ENCODE measurements around the gene RNF166.
A peak's percentile ranks its signal among the peaks of the same experiment; 100 is the strongest.

Gene RNF166

DNA sequence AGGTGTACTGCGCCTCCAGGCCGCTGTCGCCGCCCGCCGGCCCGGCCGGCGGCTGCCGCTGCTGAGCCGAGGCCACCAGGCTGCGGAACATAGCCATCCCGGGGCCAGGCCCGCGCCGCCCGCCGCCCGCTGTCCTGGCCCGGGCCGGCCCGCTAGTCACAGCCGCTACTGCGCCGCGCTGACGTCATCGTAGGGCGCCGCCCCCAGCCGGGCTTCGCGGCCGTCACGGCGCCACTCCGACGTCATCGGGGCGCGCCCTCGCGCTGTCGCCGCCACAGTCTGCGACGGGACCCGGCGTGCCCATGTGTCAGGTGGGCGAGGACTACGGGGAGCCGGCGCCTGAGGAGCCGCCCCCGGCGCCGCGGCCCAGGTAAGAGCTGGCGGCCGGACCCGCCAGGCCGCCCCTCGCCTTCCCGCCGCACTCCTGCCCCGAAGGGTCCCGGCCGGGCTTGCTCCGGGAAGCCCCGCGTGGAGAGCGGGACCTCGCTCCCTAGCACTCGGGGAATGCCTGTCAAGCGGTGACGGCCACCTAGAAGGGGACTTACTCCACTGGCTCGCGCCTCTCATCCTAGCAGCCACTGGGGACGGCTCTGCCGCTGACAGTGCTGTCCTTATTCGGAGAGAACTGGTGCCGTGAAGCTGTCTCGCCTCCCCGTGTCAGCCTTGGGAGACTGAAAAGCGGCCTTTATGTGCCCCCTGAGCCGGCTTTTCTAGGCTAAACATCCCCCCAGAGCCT lies at the start of gene RNF166, which contains the start of gene CTU2:
Gene RNF166, minus strand, starts transcription at position 180 of the 736 bp plus-strand sequence. Its CDS starts 83 bp downstream, at position 97.
Gene CTU2, plus strand, starts transcription at position 275 of the 736 bp plus-strand sequence. Its CDS starts 28 bp downstream, at position 303.
- DNase-seq (ENCODE audit: low spot score): peak; percentile 86

GRCh38 chr16:88754912-88755744 lies 48.9 kb upstream of the RNF166 start:
- peak; percentile 29 for DNase-seq (ENCODE audit: low spot score)

- DNase-seq (ENCODE audit: low spot score): no peak
These were observed 48.1 kb upstream of the RNF166 start for GRCh38 chr16:88754109-88754911.

GRCh38 chr16:88753602-88754001 lies 47.4 kb upstream of the RNF166 start:
- no peak for DNase-seq (ENCODE audit: low spot score)

GRCh38 chr16:88753191-88753590 lies 47.0 kb upstream of the RNF166 start:
- no peak for DNase-seq (ENCODE audit: low spot score)

DNA sequence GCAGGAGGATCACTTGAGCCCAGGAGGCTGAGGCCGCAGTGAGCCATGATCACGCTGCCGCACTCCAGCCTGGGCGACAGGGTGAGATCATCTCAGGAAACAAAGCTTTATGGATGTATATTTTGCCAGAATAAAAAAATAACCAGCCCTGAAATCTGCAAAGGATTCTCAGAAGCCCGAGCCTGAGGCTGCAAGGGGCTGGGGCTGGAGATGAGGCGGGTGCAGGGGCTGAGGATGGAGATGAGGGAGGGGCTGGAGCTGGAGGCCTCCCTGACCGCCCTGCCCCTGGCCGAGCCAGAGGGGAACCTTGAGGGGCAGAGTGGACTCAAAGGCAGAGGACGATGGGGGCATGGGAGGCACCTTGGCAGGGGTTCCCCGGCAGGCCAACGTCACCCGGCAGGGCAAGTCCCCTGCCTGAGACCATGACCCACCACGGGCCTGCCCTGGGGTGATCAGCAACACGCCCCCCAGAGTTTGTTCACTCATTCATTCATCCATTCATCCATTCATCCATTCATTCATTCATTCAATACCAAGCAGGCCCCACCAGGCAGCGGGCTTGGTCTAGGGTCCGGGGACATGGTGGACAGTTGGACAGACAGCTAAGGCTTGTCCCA lies 46.3 kb upstream of the RNF166 start:
- DNase-seq (ENCODE audit: low spot score): no peak

DNA sequence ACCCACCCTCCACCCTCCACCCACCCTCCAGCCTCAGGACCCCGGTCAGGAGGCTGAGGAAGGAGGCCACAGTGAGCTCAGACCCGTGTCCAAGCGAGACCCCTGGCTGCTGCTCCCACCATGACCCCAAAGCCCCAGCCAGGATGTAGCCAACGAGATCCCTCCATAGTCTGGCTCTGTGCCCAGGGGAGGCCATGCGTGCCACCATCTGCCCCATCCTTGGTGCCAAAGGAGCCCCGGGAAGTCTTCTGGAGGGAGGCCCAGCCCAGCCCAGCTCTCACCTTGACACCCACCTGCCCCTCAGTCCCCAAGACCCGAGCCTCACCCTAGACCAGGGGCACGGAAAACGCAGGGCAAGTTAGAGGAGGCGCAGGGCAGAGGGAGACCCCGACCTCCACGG lies 44.6 kb upstream of the RNF166 start:
- DNase-seq (ENCODE audit: low spot score): no peak

- DNase-seq (ENCODE audit: low spot score): no peak
These were observed 43.1 kb upstream of the RNF166 start for GRCh38 chr16:88749358-88749757.

DNA sequence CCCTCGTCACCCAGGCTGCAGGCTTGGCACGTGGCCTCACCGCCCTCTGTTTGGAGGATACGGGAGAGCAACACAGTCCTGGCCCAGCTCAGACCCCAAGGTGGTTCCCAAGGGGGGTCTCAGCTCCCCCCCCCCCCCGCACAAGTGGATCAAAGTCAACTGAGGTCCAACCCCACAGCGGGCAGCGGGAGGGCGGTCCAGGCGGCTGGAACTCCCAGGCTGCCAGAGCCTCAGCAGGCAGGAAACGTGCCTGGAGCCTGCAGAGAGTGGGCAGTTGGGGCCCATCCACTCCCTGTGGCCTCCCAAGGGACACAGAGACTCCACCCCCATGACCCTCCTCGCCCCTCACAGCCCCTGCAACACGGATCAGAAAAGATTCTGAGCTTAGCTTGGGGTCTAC lies 42.2 kb upstream of the RNF166 start:
- no peak for DNase-seq (ENCODE audit: low spot score)

DNA sequence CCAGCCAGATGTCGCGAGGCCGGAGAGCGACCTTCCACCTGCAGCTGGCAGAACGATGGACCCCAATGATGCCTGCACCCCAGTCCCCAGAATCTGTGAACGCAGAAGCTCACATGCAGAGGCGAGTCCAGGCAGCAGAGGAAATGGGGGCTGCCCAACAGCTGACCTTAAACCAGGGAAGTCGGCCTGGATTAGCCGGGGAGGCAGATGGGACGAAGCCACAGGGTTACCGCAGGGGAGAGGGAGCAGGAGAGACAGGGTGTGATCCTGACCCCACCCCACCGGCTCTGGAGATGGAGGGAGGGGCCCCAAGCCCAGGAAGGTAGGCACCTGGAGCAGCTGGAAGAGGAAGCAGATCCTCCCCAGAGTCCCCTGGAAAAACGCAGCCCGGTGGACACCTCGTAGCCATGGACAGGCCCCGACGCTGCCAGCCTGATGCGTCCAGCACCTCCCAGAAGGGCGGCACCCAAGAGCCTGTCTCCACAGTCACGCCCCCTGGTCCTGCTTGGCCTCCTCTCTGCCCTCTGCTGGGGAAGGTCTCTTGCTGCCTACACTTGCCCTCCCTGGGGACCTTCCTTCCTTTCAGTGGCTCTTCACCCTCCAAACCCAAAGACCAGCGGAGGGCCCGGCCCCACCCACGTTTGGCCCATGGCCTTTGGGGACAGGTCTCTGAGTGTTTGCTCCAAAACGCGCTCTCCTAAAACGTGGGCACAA lies 41.5 kb upstream of the RNF166 start:
- no peak for DNase-seq (ENCODE audit: low spot score)

- DNase-seq (ENCODE audit: low spot score): no peak
These were observed 40.3 kb upstream of the RNF166 start for GRCh38 chr16:88746506-88746905.

DNA sequence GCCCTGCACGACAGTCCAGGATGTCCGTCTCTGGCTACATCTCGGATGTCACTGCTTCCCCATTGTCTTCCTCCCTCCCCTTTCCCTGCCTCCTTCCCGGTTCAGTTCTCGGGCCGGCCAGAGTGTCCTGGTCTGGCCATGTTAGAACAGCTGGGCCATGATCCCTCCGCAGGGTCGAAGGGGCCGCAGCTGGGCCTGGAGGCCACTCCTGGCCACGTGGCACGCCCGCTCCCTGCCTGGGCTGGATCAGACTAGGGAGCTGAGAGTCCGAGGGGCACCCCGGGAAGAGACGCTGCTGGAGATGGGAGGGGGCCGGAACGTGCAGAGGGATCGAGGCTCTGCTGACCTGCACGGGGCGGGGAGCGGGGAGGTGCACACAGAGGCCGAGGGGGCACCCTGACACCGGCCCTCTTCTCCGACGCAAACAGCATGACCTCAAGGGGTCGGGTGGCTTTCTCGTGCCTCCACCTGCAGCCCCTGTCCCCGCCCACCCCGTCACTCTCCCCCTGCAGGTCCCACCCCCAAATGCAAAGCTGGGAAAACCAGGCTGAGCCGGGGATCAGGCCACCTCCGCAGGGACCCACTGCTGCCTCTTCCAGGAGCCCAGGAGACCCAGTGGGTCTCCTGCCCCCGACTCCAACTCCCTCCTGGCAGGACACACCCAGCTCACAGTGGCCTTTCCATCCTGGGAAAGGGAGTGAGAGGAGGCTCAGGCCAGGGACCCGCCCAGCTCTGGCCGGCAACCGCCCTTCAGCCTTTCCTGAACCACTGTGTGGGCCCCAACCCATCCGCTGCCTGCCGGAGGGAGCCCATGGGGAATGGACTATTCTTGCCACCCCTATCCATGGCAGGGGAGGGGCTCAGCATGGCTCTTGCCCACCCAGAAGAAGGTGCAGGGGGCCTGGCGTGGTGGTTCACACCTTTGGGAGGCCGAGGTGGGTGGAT lies 38.6 kb upstream of the RNF166 start:
- DNase-seq (ENCODE audit: low spot score): no peak

DNA sequence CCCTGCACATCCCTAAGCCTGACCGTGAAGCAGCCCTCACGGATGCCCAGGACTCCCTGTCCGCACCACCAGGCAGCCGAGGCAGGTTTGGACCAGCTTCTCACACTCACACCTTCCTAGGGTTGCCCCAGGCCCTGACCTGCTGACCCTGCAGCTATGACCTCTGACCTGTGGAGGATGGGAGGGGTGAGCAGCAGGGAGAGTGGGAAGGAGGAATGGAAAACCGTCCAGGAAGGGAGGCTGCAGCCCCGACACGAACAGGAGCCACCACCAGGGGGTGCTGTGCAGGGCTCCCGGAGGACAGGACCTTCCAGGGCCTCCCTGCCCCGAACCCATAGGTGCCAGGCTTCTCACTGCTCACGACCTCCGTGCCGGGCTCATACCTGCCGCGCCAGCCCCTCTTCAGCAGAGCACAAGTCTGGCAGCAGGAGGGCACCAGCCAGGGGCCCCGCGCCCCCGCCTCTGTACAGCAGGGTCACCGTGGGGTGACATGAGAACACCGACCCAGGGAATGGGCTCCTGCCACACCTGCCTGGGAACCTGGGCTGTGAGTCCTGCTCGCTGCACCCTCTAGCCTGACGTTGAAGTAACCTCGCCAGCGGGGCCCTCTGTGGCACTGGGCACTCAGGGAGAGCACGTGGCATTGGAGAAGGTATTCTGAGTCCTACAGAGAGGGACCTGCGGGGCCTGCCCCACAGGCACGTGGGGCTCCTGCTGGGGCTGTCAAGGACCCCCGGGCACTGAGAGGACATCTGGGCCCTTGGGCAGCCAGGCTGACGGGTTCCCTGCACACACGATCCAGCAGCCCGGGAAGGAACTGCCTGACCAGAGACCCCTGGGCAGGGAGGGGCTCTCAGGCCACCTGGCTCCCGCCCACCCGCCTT lies 37.7 kb upstream of the RNF166 start:
- peak; percentile 74 for DNase-seq (ENCODE audit: low spot score)

DNA sequence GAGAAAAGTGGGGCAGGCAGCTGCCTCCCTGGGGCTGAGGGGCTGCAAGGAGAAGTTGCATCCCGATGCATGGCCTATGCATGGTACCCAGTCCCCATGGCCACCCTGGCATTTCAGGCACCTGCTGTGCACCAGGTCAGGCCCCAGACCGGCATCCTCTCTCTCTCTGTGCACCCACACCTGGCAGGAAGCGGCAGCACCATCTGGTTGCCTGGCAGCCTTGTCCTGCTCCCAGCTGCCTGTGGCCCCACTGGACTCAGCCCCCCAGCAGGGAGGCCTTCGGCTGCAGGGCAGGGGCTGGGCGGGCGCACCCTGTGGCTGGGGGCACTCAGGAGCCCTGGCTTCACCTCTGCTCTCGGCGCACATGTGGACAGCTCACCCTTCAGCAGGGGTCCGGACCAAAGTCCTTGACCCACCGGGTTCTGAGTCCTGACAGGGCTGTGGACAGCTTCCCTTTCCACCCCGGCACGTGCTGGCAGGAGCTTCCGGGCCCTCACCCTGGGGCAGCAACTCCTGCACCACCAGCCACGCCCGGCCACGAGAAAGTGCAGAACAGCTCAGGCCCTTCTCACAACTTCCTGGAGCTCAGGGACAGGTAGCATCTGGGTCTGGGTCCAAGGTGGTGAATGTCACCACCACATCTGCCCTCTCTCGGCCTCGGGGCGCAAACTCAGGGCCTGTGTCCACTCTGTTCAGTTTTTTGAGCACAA lies 36.8 kb upstream of the RNF166 start:
- DNase-seq (ENCODE audit: low spot score): no peak

DNA sequence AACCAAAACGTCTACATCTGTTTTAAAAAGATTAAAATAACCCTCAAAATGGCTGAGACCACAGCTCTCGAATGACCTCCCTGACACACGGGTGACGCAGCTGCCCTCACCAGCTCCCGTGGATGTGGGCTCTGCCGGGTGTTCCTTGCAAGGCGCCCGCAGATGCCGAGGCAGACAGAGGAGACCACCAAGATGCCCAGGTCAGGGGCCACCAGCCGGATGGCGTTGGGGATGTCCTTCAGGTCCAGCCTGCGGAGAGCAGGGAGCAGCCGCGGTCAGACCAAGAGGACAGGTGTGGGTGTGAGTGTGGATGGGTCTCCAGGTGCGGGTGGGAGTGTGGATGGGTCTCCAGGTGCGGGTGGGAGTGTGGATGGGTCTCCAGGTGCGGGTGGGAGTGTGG lies 35.2 kb upstream of the RNF166 start:
- no peak for DNase-seq (ENCODE audit: low spot score)

DNA sequence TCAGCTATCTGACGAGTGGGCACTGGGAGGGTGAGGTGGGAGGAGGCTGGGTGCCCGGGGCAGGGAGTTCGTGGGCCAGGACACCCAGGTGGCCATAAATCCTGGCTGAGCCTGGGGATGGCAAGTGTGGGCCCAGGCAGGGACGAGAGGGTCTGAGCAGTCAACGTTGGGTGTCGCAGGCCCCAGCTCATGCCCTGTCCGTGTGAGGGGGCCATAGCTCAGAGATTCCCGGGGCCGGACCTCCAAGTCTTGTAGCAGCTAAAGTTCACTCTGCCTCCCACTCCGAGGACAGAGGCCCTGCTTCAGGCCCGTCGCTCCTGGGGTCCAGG lies 34.5 kb upstream of the RNF166 start:
- no peak for DNase-seq (ENCODE audit: low spot score)

DNA sequence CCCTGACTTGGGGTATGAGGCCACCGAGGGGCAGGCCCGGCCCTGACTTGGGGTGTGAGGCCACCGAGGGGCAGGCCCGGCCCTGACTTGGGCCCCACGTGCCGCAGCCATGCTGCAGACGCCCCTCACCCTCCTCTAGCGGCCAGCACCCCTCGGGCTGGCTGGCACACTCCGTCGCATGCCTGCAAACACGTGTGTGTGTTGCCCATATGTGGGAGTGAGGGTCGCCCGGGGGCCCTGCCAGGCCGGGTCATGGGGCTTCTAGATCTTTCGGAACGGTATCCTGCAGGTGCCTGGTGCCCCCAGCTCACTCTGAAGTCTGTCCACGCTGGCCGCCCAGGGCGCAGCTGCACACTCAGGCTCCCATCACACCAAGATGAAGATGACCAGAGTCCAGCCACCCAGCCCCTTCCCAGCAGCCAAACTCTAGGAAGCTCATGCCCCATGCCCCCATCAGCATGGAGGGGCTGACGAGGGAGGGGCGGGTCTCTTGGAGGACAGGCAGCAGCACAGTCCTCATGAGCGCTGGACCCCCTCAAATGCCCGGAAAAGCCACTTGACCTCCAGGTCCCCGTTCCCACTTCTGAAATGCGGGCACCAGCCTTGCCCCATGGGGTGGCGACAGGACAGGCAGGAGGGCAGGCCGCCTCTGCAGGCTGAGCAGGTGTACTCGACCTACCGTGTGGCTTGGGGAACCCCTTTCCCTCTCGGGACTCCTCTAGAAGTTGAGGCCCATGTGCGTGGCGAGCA lies 33.9 kb upstream of the RNF166 start:
- DNase-seq (ENCODE audit: low spot score): no peak

Data from CD4-positive, alpha-beta T cell treated with Interleukin-6 at 100 ng/mL for 8 hours (primary cell).